ENCODE data around the gene MESP1. TPM values are rescaled to one million over a fixed set of nuclear protein-coding genes. Genes with fewer than 3 reads are reported as not detected.

The MESP1 gene
- total and polyA plus RNA-seq, 10 of the 15 experiments (the other 5 are each of a cell fraction or from before 2014, with no cell fraction given), result 0.04 to 1.1 (median 0.57) TPM; not detected in 2

DNA sequence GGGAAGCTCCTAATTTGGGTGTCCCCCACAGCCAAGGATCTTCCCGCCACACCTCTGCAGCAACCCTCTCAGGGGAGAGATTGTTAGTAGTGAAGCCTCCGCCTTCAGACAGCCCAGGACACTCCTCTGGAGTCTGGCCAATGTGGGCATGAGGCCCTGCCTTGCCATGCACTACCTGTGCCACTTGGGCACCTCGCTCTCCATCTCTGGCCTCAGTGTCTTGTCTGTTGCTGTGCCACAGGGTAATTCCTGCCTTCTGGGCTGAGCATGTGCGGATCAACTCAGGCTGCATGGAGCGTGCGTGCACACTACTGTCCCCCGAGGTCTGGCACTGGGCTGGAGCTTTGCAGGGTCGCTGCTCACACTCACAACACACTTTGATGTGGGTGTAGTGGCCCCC lies 7.9 kb upstream of the MESP1 start:
- FAIRE-seq (no peak), DNase-seq (ENCODE audit: low read depth, low spot score) (no peak), ATAC-seq (no peak)
- no peak overlapping the region for H3K4me2 ChIP-seq (ENCODE audit: control insufficient read depth, insufficient read depth)
- WGBS (ENCODE audit: insufficient coverage, insufficient replicate concordance, low lambda C conversion rate, missing lambda C conversion rate), result 32% methylated on average over 8 of the region's 8 CpGs
- TF ChIP-seq, protein P1, sequence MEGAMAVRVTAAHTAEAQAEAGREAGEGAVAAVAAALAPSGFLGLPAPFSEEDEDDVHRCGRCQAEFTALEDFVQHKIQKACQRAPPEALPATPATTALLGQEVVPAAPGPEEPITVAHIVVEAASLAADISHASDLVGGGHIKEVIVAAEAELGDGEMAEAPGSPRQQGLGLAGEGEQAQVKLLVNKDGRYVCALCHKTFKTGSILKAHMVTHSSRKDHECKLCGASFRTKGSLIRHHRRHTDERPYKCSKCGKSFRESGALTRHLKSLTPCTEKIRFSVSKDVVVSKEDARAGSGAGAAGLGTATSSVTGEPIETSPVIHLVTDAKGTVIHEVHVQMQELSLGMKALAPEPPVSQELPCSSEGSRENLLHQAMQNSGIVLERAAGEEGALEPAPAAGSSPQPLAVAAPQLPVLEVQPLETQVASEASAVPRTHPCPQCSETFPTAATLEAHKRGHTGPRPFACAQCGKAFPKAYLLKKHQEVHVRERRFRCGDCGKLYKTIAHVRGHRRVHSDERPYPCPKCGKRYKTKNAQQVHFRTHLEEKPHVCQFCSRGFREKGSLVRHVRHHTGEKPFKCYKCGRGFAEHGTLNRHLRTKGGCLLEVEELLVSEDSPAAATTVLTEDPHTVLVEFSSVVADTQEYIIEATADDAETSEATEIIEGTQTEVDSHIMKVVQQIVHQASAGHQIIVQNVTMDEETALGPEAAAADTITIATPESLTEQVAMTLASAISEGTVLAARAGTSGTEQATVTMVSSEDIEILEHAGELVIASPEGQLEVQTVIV (IDR thresholded peaks at IDR 0.05; ENCODE audit: borderline replicate concordance, partially characterized antibody), result no peak
- TF ChIP-seq, protein P2, sequence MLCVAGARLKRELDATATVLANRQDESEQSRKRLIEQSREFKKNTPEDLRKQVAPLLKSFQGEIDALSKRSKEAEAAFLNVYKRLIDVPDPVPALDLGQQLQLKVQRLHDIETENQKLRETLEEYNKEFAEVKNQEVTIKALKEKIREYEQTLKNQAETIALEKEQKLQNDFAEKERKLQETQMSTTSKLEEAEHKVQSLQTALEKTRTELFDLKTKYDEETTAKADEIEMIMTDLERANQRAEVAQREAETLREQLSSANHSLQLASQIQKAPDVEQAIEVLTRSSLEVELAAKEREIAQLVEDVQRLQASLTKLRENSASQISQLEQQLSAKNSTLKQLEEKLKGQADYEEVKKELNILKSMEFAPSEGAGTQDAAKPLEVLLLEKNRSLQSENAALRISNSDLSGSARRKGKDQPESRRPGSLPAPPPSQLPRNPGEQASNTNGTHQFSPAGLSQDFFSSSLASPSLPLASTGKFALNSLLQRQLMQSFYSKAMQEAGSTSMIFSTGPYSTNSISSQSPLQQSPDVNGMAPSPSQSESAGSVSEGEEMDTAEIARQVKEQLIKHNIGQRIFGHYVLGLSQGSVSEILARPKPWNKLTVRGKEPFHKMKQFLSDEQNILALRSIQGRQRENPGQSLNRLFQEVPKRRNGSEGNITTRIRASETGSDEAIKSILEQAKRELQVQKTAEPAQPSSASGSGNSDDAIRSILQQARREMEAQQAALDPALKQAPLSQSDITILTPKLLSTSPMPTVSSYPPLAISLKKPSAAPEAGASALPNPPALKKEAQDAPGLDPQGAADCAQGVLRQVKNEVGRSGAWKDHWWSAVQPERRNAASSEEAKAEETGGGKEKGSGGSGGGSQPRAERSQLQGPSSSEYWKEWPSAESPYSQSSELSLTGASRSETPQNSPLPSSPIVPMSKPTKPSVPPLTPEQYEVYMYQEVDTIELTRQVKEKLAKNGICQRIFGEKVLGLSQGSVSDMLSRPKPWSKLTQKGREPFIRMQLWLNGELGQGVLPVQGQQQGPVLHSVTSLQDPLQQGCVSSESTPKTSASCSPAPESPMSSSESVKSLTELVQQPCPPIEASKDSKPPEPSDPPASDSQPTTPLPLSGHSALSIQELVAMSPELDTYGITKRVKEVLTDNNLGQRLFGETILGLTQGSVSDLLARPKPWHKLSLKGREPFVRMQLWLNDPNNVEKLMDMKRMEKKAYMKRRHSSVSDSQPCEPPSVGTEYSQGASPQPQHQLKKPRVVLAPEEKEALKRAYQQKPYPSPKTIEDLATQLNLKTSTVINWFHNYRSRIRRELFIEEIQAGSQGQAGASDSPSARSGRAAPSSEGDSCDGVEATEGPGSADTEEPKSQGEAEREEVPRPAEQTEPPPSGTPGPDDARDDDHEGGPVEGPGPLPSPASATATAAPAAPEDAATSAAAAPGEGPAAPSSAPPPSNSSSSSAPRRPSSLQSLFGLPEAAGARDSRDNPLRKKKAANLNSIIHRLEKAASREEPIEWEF (IDR thresholded peaks at IDR 0.05; ENCODE audit: insufficient replicate concordance, low read depth, low read length), result no peak
- TF ChIP-seq CBFB (IDR thresholded peaks at IDR 0.05; ENCODE audit: low read depth), result no peak
- no peak for TF ChIP-seq MEF2B (IDR thresholded peaks at IDR 0.05; ENCODE audit: partially characterized antibody, poor library complexity, severe bottlenecking)
- no peak for TF ChIP-seq POU2F2 (IDR thresholded peaks at IDR 0.05; ENCODE audit: borderline replicate concordance, low read depth, low read length)
- TF ChIP-seq HDAC6 (IDR thresholded peaks at IDR 0.05; ENCODE audit: unreplicated experiment), result no peak
- no peak for TF ChIP-seq SUPT20H (IDR thresholded peaks at IDR 0.05; ENCODE audit: borderline replicate concordance, control insufficient read depth, low read depth, low read length)
- no peak for TF ChIP-seq BMI1 (IDR thresholded peaks at IDR 0.05; ENCODE audit: borderline replicate concordance)
- peaks cover 11% of the 10 kb centered on the region for H3K4me1 ChIP-seq (ENCODE audit: control insufficient read depth, insufficient read depth, low read length)
- ChIA-PET SMC1A (ENCODE audit: uncharacterized antibody, unreplicated experiment) (interaction anchor here (7.9 kb wide), 1 partner anchor 117 kb away, joined by 132 read pairs; no protein-coding TSS in a partner anchor), POLR2A (no interaction called here), CTCF (interaction anchor here (1.4 to 11.4 kb wide), 3 partner anchors 79 to 213 kb away, joined by 4 to 380 read pairs (median 20); no protein-coding TSS in a partner anchor), RAD21 (ENCODE audit: unreplicated experiment) (interaction anchor here (0.7 to 7.9 kb wide), 2 partner anchors 30 to 115 kb away, joined by 3 to 179 read pairs; no protein-coding TSS in a partner anchor)
- in situ Hi-C loops (cut with MboI) (loop anchor here (5.0 to 10.0 kb wide), 2 partner anchors 118 to 336 kb away; no protein-coding TSS in a partner anchor), intact Hi-C loops (cut with micrococcal nuclease; ENCODE audit: unreplicated experiment) (loop anchor here (10.0 kb wide), 1 partner anchor 66 kb away; no protein-coding TSS in a partner anchor)
- no peaks in the 10 kb centered on the region for H3K27me3 ChIP-seq (replicated peaks in 1 of 2; ENCODE audit: control insufficient read depth in 2 of 2, insufficient read depth in 2 of 2, low read length in 1 of 2)
- no peak overlapping the region for H3K4me3 ChIP-seq
- no peak overlapping the region for H3K9ac ChIP-seq (ENCODE audit: control insufficient read depth, insufficient read depth, low read length)
- no peaks in the 10 kb centered on the region for H3K79me2 ChIP-seq (ENCODE audit: control insufficient read depth, insufficient read depth, low read length)
- H2AFZ ChIP-seq (ENCODE audit: control insufficient read depth, low read depth, low read length), result no peak overlapping the region
- H3K36me3 ChIP-seq (ENCODE audit: control insufficient read depth in 2 of 2, insufficient read depth in 2 of 2, low read length in 1 of 2), result no peaks in the 10 kb centered on the region
- no peaks in the 10 kb centered on the region for H3K9me3 ChIP-seq (replicated peaks; ENCODE audit: control insufficient read depth, insufficient read depth, low read length)
- no TSS peak for BruUV-seq (replicated peaks)
- no peak overlapping the region for H3K27ac ChIP-seq (ENCODE audit: control insufficient read depth, insufficient read depth)
- H4K20me1 ChIP-seq (ENCODE audit: control insufficient read depth, insufficient read depth), result no peaks in the 10 kb centered on the region

Measured in GM12878 (cell line).